Transverse colon (tissue), 3 donors: ENCODE measurements around the gene FAM43B.

Experiments
- POLR2A ChIP-seq: fragments of 450-650 bp; IDR thresholded peaks from one replicate; pipeline ENCODE4 v1.6.1; 2016; ENCODE audit warnings: antibody characterized with exemption, mild to moderate bottlenecking, moderate library complexity
- TF ChIP-seq, protein P1 (sequence below), 5 experiments: fragments of 200-600 bp in 3 of 5; fragments of 450-650 bp in 2 of 5; sonication (generic) in 3 of 5; IDR thresholded peaks; 1 replicate in 2 of 5; 2 replicates in 3 of 5; pipeline ENCODE4 v1.5.1; 2016 to 2017; ENCODE audit warnings: antibody characterized with exemption in 5 of 5, inconsistent platforms in 3 of 5, mild to moderate bottlenecking in 2 of 5, moderate library complexity in 1 of 5

DNA sequence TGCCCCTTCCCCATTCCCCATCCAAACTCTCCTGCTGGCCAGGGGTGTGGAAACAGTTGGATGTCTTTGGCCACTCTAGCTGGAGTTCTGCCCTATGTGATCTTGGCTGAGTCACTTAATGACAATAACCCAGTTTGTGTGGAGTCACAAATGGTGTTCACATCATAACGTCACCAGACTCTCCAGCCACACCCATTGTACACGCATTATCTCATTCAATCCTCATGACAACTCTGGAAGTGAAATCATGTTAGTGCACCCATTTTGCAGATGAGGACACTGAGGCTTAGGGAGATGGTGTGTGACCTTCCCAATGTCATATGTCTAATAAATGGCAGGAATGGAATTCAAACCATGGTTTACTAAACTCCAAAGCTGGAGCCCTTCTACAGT, 35.3 kb downstream of the FAM43B start:
- TF ChIP-seq POLR2A, result no peak
- TF ChIP-seq, protein P1, sequence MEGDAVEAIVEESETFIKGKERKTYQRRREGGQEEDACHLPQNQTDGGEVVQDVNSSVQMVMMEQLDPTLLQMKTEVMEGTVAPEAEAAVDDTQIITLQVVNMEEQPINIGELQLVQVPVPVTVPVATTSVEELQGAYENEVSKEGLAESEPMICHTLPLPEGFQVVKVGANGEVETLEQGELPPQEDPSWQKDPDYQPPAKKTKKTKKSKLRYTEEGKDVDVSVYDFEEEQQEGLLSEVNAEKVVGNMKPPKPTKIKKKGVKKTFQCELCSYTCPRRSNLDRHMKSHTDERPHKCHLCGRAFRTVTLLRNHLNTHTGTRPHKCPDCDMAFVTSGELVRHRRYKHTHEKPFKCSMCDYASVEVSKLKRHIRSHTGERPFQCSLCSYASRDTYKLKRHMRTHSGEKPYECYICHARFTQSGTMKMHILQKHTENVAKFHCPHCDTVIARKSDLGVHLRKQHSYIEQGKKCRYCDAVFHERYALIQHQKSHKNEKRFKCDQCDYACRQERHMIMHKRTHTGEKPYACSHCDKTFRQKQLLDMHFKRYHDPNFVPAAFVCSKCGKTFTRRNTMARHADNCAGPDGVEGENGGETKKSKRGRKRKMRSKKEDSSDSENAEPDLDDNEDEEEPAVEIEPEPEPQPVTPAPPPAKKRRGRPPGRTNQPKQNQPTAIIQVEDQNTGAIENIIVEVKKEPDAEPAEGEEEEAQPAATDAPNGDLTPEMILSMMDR (IDR thresholded peaks at IDR 0.05), result no peak
